PC-9 (cell line): ENCODE measurements around the gene SORCS2. TPM values are rescaled to one million over a fixed set of nuclear protein-coding genes. Genes with fewer than 3 reads are reported as not detected.

Experiments used
- BruUV-seq: library from RNA; stranded (reverse); fragments of 400-500 nt; replicated peaks from 2 replicates; lab custom pipeline; 2021; lab: Mats Ljungman, UMichigan
- CTCF ChIA-PET: fragments of 300-600 bp; sonication (Branson Sonifier 250); formaldehyde crosslinking; loops from one replicate; lab custom pipeline; 2022; ENCODE audit warnings: antibody characterized with exemption; lab: Charles Lee
- POLR2A ChIA-PET: fragments of 300-600 bp; sonication (Branson Sonifier 250); formaldehyde crosslinking; loops from one replicate; lab custom pipeline; 2022; ENCODE audit warnings: antibody characterized with exemption; ENCODE audit not compliant: unreplicated experiment; lab: Charles Lee
- DNase-seq, 2 experiments: peaks; one replicate each; pipeline versions ENCODE4 v3.0.0 to v3.0.0-alpha.2; 2015 to 2022; ENCODE audit warnings: mixed read lengths in 1 of 2
- H2AFZ ChIP-seq: fragments of 200-600 bp; sonication (generic); 2 replicates; pipeline ENCODE4 v1.8.1; 2017; ENCODE audit warnings: antibody characterized with exemption
- H3F3A ChIP-seq: fragments of 200-600 bp; sonication (generic); 2 replicates; pipeline ENCODE4 v1.8.1; 2017; ENCODE audit warnings: antibody characterized with exemption, mild to moderate bottlenecking, low read depth; ENCODE audit not compliant: insufficient read depth
- H3K27ac ChIP-seq: fragments of 200-600 bp; sonication (generic); 2 replicates; pipeline ENCODE4 v1.6.1; 2016; ENCODE audit warnings: mixed run types
- H3K27me3 ChIP-seq: fragments of 200-600 bp; sonication (generic); 2 replicates; pipeline ENCODE4 v1.6.1; 2016; ENCODE audit warnings: low read depth, mixed run types; ENCODE audit not compliant: insufficient read depth
- H3K36me3 ChIP-seq: fragments of 200-600 bp; sonication (generic); 2 replicates; pipeline ENCODE4 v1.6.1; 2016; ENCODE audit warnings: low read depth, mixed run types
- H3K4me1 ChIP-seq: fragments of 200-600 bp; sonication (generic); replicated peaks from 2 replicates; pipeline ENCODE4 v1.6.1; 2016; ENCODE audit warnings: mixed run types; ENCODE audit not compliant: insufficient read depth
- H3K4me2 ChIP-seq: fragments of 200-600 bp; sonication (generic); 2 replicates; pipeline ENCODE4 v1.6.1; 2017; ENCODE audit warnings: mixed run types
- H3K4me3 ChIP-seq: fragments of 200-600 bp; sonication (generic); 2 replicates; pipeline ENCODE4 v1.6.1; 2016; ENCODE audit warnings: mixed run types
- H3K79me2 ChIP-seq: fragments of 200-600 bp; sonication (generic); 2 replicates; pipeline ENCODE4 v1.6.1; 2017; ENCODE audit warnings: low read depth, mixed run types
- H3K9me2 ChIP-seq: fragments of 200-600 bp; sonication (generic); 2 replicates; pipeline ENCODE4 v1.8.1; 2017; ENCODE audit warnings: mild to moderate bottlenecking; ENCODE audit not compliant: insufficient read depth
- H3K9me3 ChIP-seq: fragments of 200-600 bp; sonication (generic); 2 replicates; pipeline ENCODE4 v1.8.1; 2016; ENCODE audit warnings: low read depth; ENCODE audit not compliant: insufficient read depth
- H4K20me1 ChIP-seq: fragments of 200-600 bp; sonication (generic); 2 replicates; pipeline ENCODE4 v1.8.1; 2017; ENCODE audit not compliant: insufficient read depth
- EZH2 ChIP-seq: fragments of 200-600 bp; sonication (generic); IDR thresholded peaks from 2 replicates; pipeline ENCODE4 v1.8.0; 2017; ENCODE audit warnings: antibody characterized with exemption, low read depth
- intact Hi-C: fragments of 100-400 bp; cut with micrococcal nuclease; formaldehyde crosslinking; loops from one replicate; pipeline ENCODE4 v1.10.0; 2022; ENCODE audit not compliant: unreplicated experiment
- total RNA-seq: library from RNA; stranded (reverse); gene quantifications from 2 replicates; pipeline ENCODE4 v1.2.3, GENCODE V29; 2021
- TF ChIP-seq, protein P1 (sequence below): fragments of 200-600 bp; sonication (generic); conservative IDR thresholded peaks from 2 replicates; pipeline ENCODE4 v1.6.1; 2017; ENCODE audit warnings: mixed run types, antibody characterized with exemption, mild to moderate bottlenecking, moderate library complexity

The SORCS2 gene
- total RNA-seq, 1 experiment from 2014 or later: 25.8 TPM

DNA sequence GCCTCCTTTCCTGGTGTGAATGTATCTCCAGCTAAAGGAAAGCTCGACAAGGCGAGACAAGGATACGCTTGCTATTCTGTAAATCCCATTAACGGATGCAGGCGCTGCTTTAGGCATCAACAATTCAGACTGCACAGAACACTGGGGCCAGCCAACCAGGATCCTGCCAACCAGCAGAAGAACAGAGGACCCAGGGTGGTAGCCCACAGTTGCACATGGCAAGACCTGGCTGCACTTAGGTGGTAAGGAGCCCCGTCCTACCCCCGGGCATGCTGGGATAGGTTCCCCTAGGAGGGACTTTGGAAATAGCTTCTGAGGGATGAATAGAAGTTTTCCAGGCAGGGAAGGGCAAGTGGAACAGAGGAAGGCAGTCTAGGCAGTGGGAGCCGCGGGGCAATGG lies 221.7 kb downstream of the SORCS2 start:
- no TSS peak for BruUV-seq
- no peaks in the 10 kb centered on the region for H3K36me3 ChIP-seq
- no peaks in the 10 kb centered on the region for H3K9me3 ChIP-seq
- H2AFZ ChIP-seq: no peak overlapping the region
- H3K27ac ChIP-seq: no peak overlapping the region
- ChIA-PET CTCF (no interaction called here), POLR2A (no interaction called here)
- H4K20me1 ChIP-seq: no peaks in the 10 kb centered on the region
- no peak overlapping the region for H3K4me2 ChIP-seq
- TF ChIP-seq EZH2: no peak
- TF ChIP-seq, protein P1, sequence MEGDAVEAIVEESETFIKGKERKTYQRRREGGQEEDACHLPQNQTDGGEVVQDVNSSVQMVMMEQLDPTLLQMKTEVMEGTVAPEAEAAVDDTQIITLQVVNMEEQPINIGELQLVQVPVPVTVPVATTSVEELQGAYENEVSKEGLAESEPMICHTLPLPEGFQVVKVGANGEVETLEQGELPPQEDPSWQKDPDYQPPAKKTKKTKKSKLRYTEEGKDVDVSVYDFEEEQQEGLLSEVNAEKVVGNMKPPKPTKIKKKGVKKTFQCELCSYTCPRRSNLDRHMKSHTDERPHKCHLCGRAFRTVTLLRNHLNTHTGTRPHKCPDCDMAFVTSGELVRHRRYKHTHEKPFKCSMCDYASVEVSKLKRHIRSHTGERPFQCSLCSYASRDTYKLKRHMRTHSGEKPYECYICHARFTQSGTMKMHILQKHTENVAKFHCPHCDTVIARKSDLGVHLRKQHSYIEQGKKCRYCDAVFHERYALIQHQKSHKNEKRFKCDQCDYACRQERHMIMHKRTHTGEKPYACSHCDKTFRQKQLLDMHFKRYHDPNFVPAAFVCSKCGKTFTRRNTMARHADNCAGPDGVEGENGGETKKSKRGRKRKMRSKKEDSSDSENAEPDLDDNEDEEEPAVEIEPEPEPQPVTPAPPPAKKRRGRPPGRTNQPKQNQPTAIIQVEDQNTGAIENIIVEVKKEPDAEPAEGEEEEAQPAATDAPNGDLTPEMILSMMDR: no peak
- no peaks in the 10 kb centered on the region for H3K27me3 ChIP-seq
- no peaks in the 10 kb centered on the region for H3K4me1 ChIP-seq
- H3K4me3 ChIP-seq: no peak overlapping the region
- intact Hi-C loops: no loop called here
- no peaks in the 10 kb centered on the region for H3K79me2 ChIP-seq
- no peak for DNase-seq
- H3K9me2 ChIP-seq: no peaks in the 10 kb centered on the region
- H3F3A ChIP-seq: no peaks in the 10 kb centered on the region

DNA sequence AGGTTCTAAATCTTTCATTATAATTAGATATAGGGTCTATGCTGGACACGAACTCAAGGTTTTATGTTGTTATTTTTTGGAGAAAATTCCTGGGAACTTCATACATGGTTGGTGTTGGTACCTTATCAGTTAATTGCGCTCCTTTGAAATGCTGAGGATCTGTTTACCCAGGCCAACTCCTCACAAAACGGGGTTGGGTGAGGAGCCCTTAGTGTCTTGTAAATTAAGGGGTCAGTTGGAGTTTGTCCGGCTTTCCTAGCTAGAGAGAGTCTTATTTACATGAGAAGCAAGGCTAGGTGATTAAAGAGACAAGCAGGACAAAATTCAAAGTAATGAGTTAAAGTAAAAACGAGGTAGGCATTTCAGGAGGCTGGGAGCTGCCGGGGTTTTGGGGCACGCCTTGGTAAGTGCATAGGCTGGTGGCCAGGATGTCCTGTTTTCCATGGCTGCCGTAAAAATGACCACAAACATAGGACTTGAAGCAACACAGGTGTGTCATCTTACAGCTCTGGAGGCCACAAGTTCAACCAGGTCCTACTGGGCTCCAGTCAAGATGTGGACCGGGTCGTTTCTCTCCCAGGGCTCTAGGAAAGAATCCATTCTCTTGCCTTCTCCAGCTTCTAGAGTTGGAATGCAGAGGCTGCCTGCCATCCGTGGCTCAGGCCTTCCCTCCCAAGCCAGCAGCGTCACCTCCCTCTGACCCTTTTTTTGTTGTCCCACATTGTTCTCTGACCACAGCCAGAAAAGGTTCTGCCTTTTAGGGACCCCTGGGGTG lies 222.6 kb downstream of the SORCS2 start:
- CTCF ChIA-PET: no interaction called here
- no peak overlapping the region for H3K4me2 ChIP-seq
- POLR2A ChIA-PET: no interaction called here
- BruUV-seq: no TSS peak
- no peak overlapping the region for H3K4me3 ChIP-seq
- H4K20me1 ChIP-seq: no peaks in the 10 kb centered on the region
- H3K36me3 ChIP-seq: no peaks in the 10 kb centered on the region
- no peaks in the 10 kb centered on the region for H3K9me3 ChIP-seq
- no peaks in the 10 kb centered on the region for H3K4me1 ChIP-seq
- no peak overlapping the region for H3K27ac ChIP-seq
- H3K79me2 ChIP-seq: no peaks in the 10 kb centered on the region
- intact Hi-C loops: no loop called here
- H3K27me3 ChIP-seq: no peaks in the 10 kb centered on the region
- no peak overlapping the region for H2AFZ ChIP-seq
- H3F3A ChIP-seq: no peaks in the 10 kb centered on the region
- no peaks in the 10 kb centered on the region for H3K9me2 ChIP-seq
- TF ChIP-seq EZH2: no peak
- TF ChIP-seq, protein P1: no peak
- no peak for DNase-seq

DNA sequence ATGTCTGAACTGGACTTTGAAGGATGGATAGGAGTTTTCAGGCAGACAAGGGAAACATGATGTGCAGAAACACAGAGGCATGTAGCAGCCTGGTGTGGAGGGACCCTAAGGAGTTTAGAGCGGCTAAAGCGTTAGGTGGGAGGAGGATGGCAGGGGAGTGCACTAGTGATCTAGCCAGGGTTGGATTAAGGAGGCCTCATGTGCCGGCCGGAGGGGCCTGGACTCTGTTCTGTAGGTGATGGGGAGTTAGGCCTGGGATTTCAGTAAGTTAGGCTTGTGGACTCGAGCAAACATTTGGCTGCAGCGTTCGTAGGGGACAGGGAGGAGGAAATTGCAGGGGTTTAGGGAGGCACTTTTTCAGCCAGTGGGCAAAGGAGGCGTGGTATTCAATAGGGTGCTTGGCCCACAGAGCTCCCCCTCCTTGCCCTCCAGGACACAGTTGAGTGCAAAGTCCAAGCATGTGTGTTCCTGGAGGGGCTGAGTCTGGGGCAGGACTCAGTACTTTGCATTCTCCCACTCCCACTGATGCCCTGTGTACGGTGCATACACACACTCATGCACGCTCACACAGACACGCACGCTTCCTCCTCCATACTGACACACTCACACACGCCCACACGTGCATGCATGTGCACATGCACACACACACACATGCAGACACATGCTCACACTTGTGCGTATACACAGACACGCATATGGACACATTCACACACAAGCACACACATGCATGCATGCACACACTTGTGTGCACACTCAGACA lies 223.8 kb downstream of the SORCS2 start:
- Histone ChIP-seq H3K36me3 (no peaks in the 10 kb centered on the region), H3K4me3 (no peak overlapping the region), H3K4me1 (no peaks in the 10 kb centered on the region), H4K20me1 (no peaks in the 10 kb centered on the region), H3F3A (no peaks in the 10 kb centered on the region), H3K9me3 (no peaks in the 10 kb centered on the region), H3K79me2 (no peaks in the 10 kb centered on the region), H3K4me2 (no peak overlapping the region), H2AFZ (no peak overlapping the region), H3K9me2 (no peaks in the 10 kb centered on the region), H3K27ac (no peak overlapping the region), H3K27me3 (no peaks in the 10 kb centered on the region)
- TF ChIP-seq EZH2: no peak
- TF ChIP-seq, protein P1: no peak
- POLR2A ChIA-PET: no interaction called here
- no peak for DNase-seq
- intact Hi-C loops: no loop called here
- no TSS peak for BruUV-seq
- CTCF ChIA-PET: no interaction called here
